B cell (primary cell): ENCODE measurements around the gene P2RY14. TPM values are rescaled to one million over a fixed set of nuclear protein-coding genes. Genes with fewer than 3 reads are reported as not detected.

ENCODE experiments used
- ATAC-seq: fragments of 200-7000 bp; cut with Tn5 transposase; one replicate; pipeline ENCODE4 v1.10.0; 2021; ENCODE audit warnings: low read depth, mild to moderate bottlenecking, moderate number of reproducible peaks, moderate library complexity
- CTCF ChIA-PET: fragments of 350-600 bp; sonication (Branson Sonifier 250); formaldehyde crosslinking; loops from one replicate; lab custom pipeline; 2021; ENCODE audit warnings: antibody characterized with exemption, inconsistent platforms; lab: Charles Lee
- POLR2A ChIA-PET: fragments of 350-600 bp; sonication (Branson Sonifier 250); formaldehyde crosslinking; loops from one replicate; lab custom pipeline; 2021; ENCODE audit warnings: antibody characterized with exemption; lab: Charles Lee
- DNase-seq: peaks from one replicate; pipeline ENCODE4 v3.0.0; 2013
- H2AFZ ChIP-seq: 2 replicates; pipeline ENCODE4 v1.6.1; 2012; ENCODE audit warnings: mild to moderate bottlenecking, low read depth, low read length; ENCODE audit not compliant: insufficient read depth, poor library complexity, severe bottlenecking
- H3K27ac ChIP-seq, 2 donors: 1 replicate in 1 of 2; 2 replicates in 1 of 2; pipeline ENCODE4 v1.5.1; 2012 to 2013; ENCODE audit warnings: low read length in 2 of 2, mild to moderate bottlenecking in 2 of 2, moderate library complexity in 1 of 2
- H3K27me3 ChIP-seq, 4 experiments: fragments of 200-600 bp in 1 of 4; sonication (generic) in 1 of 4; replicated peaks in 1 of 4; 1 replicate in 2 of 4; 2 replicates in 2 of 4; pipeline versions ENCODE4 v1.6.1 to v1.7.0; 2013 to 2016; ENCODE audit warnings: low read length in 3 of 4, mild to moderate bottlenecking in 2 of 4, mixed read lengths in 1 of 4, moderate library complexity in 1 of 4; ENCODE audit not compliant: insufficient read depth in 4 of 4, control insufficient read depth in 3 of 4; ENCODE audit errors: control extremely low read depth in 1 of 4
- H3K36me3 ChIP-seq, 2 experiments: replicated peaks in 1 of 2; 1 replicate in 1 of 2; 2 replicates in 1 of 2; pipeline versions ENCODE4 v1.6.1 to v1.7.1; 2013; ENCODE audit warnings: low read length in 1 of 2; ENCODE audit not compliant: insufficient read depth in 2 of 2, control insufficient read depth in 1 of 2; ENCODE audit errors: control extremely low read depth in 1 of 2, extremely low read depth in 1 of 2
- H3K4me1 ChIP-seq, 2 donors: fragments of 200-600 bp in 1 of 2; sonication (generic) in 1 of 2; 1 replicate in 1 of 2; 2 replicates in 1 of 2; pipeline versions ENCODE4 v1.5.1 to v1.6.1; 2013 to 2017; ENCODE audit warnings: low read length in 2 of 2; ENCODE audit not compliant: control insufficient read depth in 2 of 2, insufficient read depth in 2 of 2
- H3K4me2 ChIP-seq: replicated peaks from 2 replicates; pipeline ENCODE3; 2012; ENCODE audit warnings: mild to moderate bottlenecking, low read depth, low read length; ENCODE audit not compliant: poor library complexity, severe bottlenecking
- H3K4me3 ChIP-seq, 5 experiments: fragments of 200-600 bp in 1 of 5; sonication (generic) in 1 of 5; 1 replicate in 3 of 5; 2 replicates in 2 of 5; pipeline versions ENCODE4 v1.5.1 to v1.7.0; 2011 to 2016; ENCODE audit warnings: low read length in 4 of 5, mild to moderate bottlenecking in 4 of 5, low read depth in 2 of 5, control low read depth in 1 of 5, moderate library complexity in 1 of 5; ENCODE audit not compliant: insufficient read depth in 1 of 5; ENCODE audit errors: control extremely low read depth in 1 of 5, extremely low read depth in 1 of 5
- H3K79me2 ChIP-seq: fragments of 200-600 bp; sonication (generic); one replicate; pipeline ENCODE4 v1.6.0; 2016; ENCODE audit warnings: low read length; ENCODE audit not compliant: control insufficient read depth, insufficient read depth
- H3K9ac ChIP-seq: fragments of 200-600 bp; sonication (generic); 2 replicates; pipeline ENCODE4 v1.6.1; 2017; ENCODE audit warnings: mild to moderate bottlenecking, low read length, moderate library complexity
- H3K9me3 ChIP-seq, 3 donors: one replicate each; pipeline versions ENCODE4 v1.6.1 to v1.7.1; 2013; ENCODE audit warnings: low read length in 2 of 3; ENCODE audit not compliant: control insufficient read depth in 2 of 3, insufficient read depth in 1 of 3; ENCODE audit errors: control extremely low read depth in 1 of 3
- H4K20me1 ChIP-seq: 2 replicates; pipeline ENCODE4 v1.6.0; 2012; ENCODE audit warnings: mild to moderate bottlenecking, low read length; ENCODE audit not compliant: insufficient read depth, control insufficient read depth, poor library complexity, severe bottlenecking
- H3K27ac Mint-ChIP-seq: one replicate; pipeline ENCODE4 v1.8.0; 2021; ENCODE audit warnings: mixed read lengths
- H3K27me3 Mint-ChIP-seq: one replicate; pipeline ENCODE4 v1.8.0; 2021; ENCODE audit warnings: mixed read lengths
- H3K4me1 Mint-ChIP-seq: one replicate; pipeline ENCODE4 v1.8.0; 2021; ENCODE audit warnings: mixed read lengths
- H3K4me3 Mint-ChIP-seq: one replicate; pipeline ENCODE4 v1.8.0; 2021; ENCODE audit warnings: mixed read lengths
- H3K9me3 Mint-ChIP-seq: one replicate; pipeline ENCODE4 v1.8.0; 2022; ENCODE audit warnings: mixed read lengths; ENCODE audit not compliant: insufficient read depth
- EZH2 ChIP-seq: IDR thresholded peaks from 2 replicates; pipeline ENCODE4 v1.6.1; 2012; ENCODE audit warnings: borderline replicate concordance, low read depth, mild to moderate bottlenecking, moderate library complexity, low read length; ENCODE audit not compliant: insufficient read depth, poor library complexity, severe bottlenecking
- WGBS: methylation state at CpG from one replicate; pipeline ENCODE4 v1.1.5; 2013; ENCODE audit warnings: missing lambda C conversion rate; ENCODE audit not compliant: insufficient coverage; 5-methylcytosine and 5-hydroxymethylcytosine counted together
- intact Hi-C: fragments of 100-400 bp; cut with micrococcal nuclease; formaldehyde crosslinking; loops from one replicate; pipeline ENCODE4 v1.10.0; 2022
- polyA plus RNA-seq: library from polyadenylated mRNA; depleted of rRNA; stranded (reverse); fragments of >200 nt; gene quantifications from 2 replicates; pipeline ENCODE4 v1.2.3, GENCODE V29; 2012
- total RNA-seq, 2 donors: library from RNA; stranded (reverse); fragments of 120-200 nt in 1 of 2; gene quantifications; 1 replicate in 1 of 2; 2 replicates in 1 of 2; pipeline versions ENCODE4 v1.2.3 to v1.2.4, GENCODE V29; 2013 to 2022
- TF ChIP-seq, protein P1 (sequence below): fragments of 200-600 bp; IDR thresholded peaks from one replicate; pipeline ENCODE4 v1.8.0; 2022; ENCODE audit warnings: antibody characterized with exemption, mild to moderate bottlenecking

P2RY14 gene
- total and polyA plus RNA-seq, 2 donors (not counting 1 experiment from before 2014, with no cell fraction given): 7.0 to 11.3 TPM

DNA sequence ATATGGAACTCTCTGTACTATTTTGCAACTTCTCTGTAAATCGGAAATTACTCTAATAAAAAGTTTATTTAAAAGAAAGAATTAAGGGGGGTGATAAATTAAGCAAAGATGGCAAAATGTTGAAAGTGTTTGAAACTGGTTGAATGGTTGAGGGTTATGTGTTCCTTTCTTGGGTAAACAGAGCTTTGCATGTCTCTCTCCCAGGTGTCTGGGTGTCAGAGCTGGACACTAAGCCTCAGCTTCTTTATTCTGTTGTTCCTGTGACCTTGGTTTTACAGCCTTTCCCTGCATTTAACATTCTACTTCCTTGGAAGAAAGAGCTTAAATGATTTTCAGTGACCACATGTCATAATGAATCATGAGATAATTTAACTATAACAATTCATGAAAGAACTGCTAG lies 82.5 kb downstream of the P2RY14 start:
- CTCF ChIA-PET: no interaction called here
- Mint-ChIP-seq H3K27me3 (no peaks in the 10 kb centered on the region), H3K9me3 (no peaks in the 10 kb centered on the region), H3K4me1 (no peaks in the 10 kb centered on the region), H3K27ac (no peak overlapping the region), H3K4me3 (no peak overlapping the region)
- no peaks in the 10 kb centered on the region for H3K9me3 ChIP-seq
- H4K20me1 ChIP-seq: no peaks in the 10 kb centered on the region
- no CpG with 5 or more reads among the region's 1 CpG for WGBS
- no peaks in the 10 kb centered on the region for H3K36me3 ChIP-seq
- no peak overlapping the region for H3K4me2 ChIP-seq
- ATAC-seq (no peak), DNase-seq (no peak)
- intact Hi-C loops: no loop called here
- H3K4me3 ChIP-seq: no peak overlapping the region
- no peaks in the 10 kb centered on the region for H3K4me1 ChIP-seq
- no peaks in the 10 kb centered on the region for H3K79me2 ChIP-seq
- no peak overlapping the region for H2AFZ ChIP-seq
- POLR2A ChIA-PET: no interaction called here
- H3K9ac ChIP-seq: no peak overlapping the region
- H3K27ac ChIP-seq: no peak overlapping the region
- TF ChIP-seq EZH2: no peak
- TF ChIP-seq, protein P1, sequence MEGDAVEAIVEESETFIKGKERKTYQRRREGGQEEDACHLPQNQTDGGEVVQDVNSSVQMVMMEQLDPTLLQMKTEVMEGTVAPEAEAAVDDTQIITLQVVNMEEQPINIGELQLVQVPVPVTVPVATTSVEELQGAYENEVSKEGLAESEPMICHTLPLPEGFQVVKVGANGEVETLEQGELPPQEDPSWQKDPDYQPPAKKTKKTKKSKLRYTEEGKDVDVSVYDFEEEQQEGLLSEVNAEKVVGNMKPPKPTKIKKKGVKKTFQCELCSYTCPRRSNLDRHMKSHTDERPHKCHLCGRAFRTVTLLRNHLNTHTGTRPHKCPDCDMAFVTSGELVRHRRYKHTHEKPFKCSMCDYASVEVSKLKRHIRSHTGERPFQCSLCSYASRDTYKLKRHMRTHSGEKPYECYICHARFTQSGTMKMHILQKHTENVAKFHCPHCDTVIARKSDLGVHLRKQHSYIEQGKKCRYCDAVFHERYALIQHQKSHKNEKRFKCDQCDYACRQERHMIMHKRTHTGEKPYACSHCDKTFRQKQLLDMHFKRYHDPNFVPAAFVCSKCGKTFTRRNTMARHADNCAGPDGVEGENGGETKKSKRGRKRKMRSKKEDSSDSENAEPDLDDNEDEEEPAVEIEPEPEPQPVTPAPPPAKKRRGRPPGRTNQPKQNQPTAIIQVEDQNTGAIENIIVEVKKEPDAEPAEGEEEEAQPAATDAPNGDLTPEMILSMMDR: no peak
- no peaks in the 10 kb centered on the region for H3K27me3 ChIP-seq

DNA sequence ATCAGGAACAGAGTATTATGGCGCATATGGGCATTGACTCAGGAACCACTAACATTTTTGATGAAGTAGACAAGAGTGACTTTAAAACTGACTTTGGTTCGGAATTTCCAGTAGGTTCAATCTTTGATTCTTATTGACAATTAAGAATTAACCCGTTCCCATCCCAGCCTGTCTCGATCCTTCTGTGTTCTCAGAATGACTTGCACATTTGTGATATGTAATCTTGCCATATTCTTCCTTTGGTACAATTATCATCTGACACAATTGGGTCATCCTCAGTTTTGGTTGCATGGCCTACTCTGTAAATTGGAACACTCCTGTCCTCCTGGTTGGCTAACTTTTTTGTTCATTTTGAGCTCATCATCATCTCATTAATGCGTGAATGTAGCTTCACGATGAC lies 85.8 kb downstream of the P2RY14 start:
- intact Hi-C loops: no loop called here
- WGBS: 100% methylated on average over 1 of the region's 6 CpGs
- Mint-ChIP-seq H3K27ac (no peak overlapping the region), H3K27me3 (no peaks in the 10 kb centered on the region), H3K4me3 (no peak overlapping the region), H3K4me1 (no peaks in the 10 kb centered on the region), H3K9me3 (no peaks in the 10 kb centered on the region)
- ChIA-PET CTCF (interaction anchor here (2.4 kb wide), 1 partner anchor 24 kb away, joined by 7 read pairs; no protein-coding TSS in a partner anchor), POLR2A (no interaction called here)
- Histone ChIP-seq H3K9me3 (no peaks in the 10 kb centered on the region), H2AFZ (no peak overlapping the region), H3K27me3 (no peaks in the 10 kb centered on the region), H3K4me3 (no peak overlapping the region), H3K27ac (no peak overlapping the region), H3K9ac (no peak overlapping the region), H3K79me2 (no peaks in the 10 kb centered on the region), H3K36me3 (no peaks in the 10 kb centered on the region), H4K20me1 (no peaks in the 10 kb centered on the region), H3K4me1 (no peaks in the 10 kb centered on the region), H3K4me2 (no peak overlapping the region)
- DNase-seq: no peak
- no peak for ATAC-seq
- no peak for TF ChIP-seq EZH2
- TF ChIP-seq, protein P1: no peak
